ENCODE measurements around the gene GAREM2.

- no peak for TF ChIP-seq CTCF (IDR thresholded peaks at IDR 0.05; ENCODE audit: insufficient read depth, low read depth, low read length)
- no peak for TF ChIP-seq EZH2 (IDR thresholded peaks at IDR 0.05; ENCODE audit: insufficient read depth, low read length)
Observed at GRCh38 chr2:26184121-26184520, 11.2 kb downstream of the GAREM2 start.
